ENCODE measurements around the gene GALNT13. TPM values are rescaled to one million over a fixed set of nuclear protein-coding genes. Genes with fewer than 3 reads are reported as not detected.

The GALNT13 gene
- total RNA-seq, 1 donor from 2014 or later, result 7.2 TPM

GRCh38 chr2:154497019-154497418, 625.3 kb downstream of the GALNT13 start:
- Mint-ChIP-seq H3K27me3 (no peaks in the 10 kb centered on the region), H3K4me1 (ENCODE audit: low read depth) (peaks cover 12% of the 10 kb centered on the region), H3K27ac (no peak overlapping the region), H3K4me3 (ENCODE audit: low read depth) (no peak overlapping the region), H3K36me3 (ENCODE audit: insufficient read depth) (no peaks in the 10 kb centered on the region), H3K9me3 (ENCODE audit: low read depth) (peaks cover 8% of the 10 kb centered on the region)
- no peak for TF ChIP-seq CTCF (IDR thresholded peaks at IDR 0.05; ENCODE audit: unreplicated experiment)
- DNase-seq (ENCODE audit: low spot score, unreplicated experiment), result no peak

All from progenitor cell of endocrine pancreas (in vitro differentiated cells).